ENCODE results near the gene MAPK11. TPM values are rescaled to one million over a fixed set of nuclear protein-coding genes. Genes with fewer than 3 reads are reported as not detected.
A peak's percentile ranks its signal among the peaks of the same experiment; 100 is the strongest.

The MAPK11 gene
- polyA plus RNA-seq, 3 donors = 0.81 TPM; not detected in 2

DNA sequence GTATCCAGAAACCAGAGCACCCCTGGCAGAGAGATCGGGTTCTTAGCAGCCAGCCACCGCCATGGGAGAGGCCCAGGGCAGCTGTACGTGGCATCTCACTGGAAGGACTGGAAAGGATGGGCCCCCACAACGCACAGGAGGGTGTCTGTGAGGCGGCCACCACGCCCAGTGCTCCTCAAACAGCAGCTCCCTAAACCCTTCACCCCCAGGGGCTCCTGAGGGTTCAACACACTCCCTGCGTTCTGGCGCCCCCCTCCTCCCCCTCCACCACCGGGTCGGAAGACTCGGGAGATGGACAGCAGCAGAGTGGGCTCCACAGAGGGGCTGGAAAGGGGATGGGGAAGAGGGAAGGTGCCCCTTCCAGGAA is 9.8 kb downstream of the MAPK11 start:
- Histone ChIP-seq H3K9me3 (replicated peaks in 1 of 2; ENCODE audit: control insufficient read depth in 1 of 2, insufficient read depth in 1 of 2, low read length in 2 of 2) (peaks cover 0 to 7% of the 10 kb centered on the region in 2 donors), H3K9ac (ENCODE audit: insufficient read depth, low read length, poor library complexity, severe bottlenecking) (no peak overlapping the region), H3K36me3 (replicated peaks in 1 of 2; ENCODE audit: control insufficient read depth in 1 of 2, insufficient read depth in 2 of 2, low read length in 2 of 2) (no peaks in the 10 kb centered on the region), H3K4me2 (replicated peaks; ENCODE audit: extremely low read depth, low read length, poor library complexity, severe bottlenecking) (peak overlapping the region; percentile 51), H3K27ac (ENCODE audit: low read depth in 1 of 2, low read length in 2 of 2) (no peak overlapping the region), H4K20me1 (ENCODE audit: insufficient read depth, low read length) (no peaks in the 10 kb centered on the region), H3K4me3 (replicated peaks in 1 of 3; ENCODE audit: low read depth in 2 of 3, low read length in 3 of 3) (no peak overlapping the region), H3K4me1 (ENCODE audit: control insufficient read depth in 1 of 2, insufficient read depth in 2 of 2, low read length in 2 of 2) (peaks cover 9 to 23% of the 10 kb centered on the region in 2 donors), H2AFZ (ENCODE audit: insufficient read depth, low read depth, low read length, poor library complexity, severe bottlenecking) (no peak overlapping the region), H3K79me2 (ENCODE audit: insufficient read depth, low read length) (no peaks in the 10 kb centered on the region), H3K27me3 (ENCODE audit: control insufficient read depth in 2 of 2, insufficient read depth in 2 of 2, low read length in 2 of 2) (peaks cover 10 to 35% of the 10 kb centered on the region in 2 donors)
- no peak for DNase-seq
- Mint-ChIP-seq H3K9me3 (peaks cover 0 to 3% (median 0%) of the 10 kb centered on the region in 7 donors), H3K27me3 (ENCODE audit: low read depth in 3 of 3) (peaks cover 37 to 53% (median 39%) of the 10 kb centered on the region in 3 donors), H3K36me3 (no peaks in the 10 kb centered on the region), H3K27ac (no peak overlapping the region), H3K4me1 (peaks cover 10% of the 10 kb centered on the region), H3K4me3 (peak overlapping the region; percentile 24 to 42)
- WGBS (ENCODE audit: insufficient coverage) = 56% methylated on average over 3 of the region's 11 CpGs
- intact Hi-C loops (cut with micrococcal nuclease) = no loop called here
- TF ChIP-seq, protein P1, sequence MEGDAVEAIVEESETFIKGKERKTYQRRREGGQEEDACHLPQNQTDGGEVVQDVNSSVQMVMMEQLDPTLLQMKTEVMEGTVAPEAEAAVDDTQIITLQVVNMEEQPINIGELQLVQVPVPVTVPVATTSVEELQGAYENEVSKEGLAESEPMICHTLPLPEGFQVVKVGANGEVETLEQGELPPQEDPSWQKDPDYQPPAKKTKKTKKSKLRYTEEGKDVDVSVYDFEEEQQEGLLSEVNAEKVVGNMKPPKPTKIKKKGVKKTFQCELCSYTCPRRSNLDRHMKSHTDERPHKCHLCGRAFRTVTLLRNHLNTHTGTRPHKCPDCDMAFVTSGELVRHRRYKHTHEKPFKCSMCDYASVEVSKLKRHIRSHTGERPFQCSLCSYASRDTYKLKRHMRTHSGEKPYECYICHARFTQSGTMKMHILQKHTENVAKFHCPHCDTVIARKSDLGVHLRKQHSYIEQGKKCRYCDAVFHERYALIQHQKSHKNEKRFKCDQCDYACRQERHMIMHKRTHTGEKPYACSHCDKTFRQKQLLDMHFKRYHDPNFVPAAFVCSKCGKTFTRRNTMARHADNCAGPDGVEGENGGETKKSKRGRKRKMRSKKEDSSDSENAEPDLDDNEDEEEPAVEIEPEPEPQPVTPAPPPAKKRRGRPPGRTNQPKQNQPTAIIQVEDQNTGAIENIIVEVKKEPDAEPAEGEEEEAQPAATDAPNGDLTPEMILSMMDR (IDR thresholded peaks at IDR 0.05) = no peak

DNA sequence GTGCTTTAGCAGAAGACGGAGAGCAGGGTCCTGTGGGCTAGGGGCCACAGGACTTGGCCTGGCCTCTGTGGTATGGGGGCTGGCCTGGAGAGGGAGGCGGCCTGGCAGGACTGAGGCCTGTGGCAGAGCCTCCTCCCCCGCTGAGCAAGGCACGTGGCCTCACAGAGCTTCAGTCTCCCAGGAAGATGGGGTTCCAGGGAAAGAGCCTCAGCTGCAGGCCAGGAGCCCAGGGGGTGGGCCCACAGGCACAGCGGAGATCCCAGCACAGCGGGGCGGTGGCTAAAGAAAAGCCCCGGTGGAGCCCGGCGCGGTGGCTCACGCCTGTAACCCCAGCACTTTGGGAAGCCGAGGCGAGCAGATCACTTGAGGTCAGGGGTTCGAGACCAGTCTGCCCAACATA is 10.9 kb downstream of the MAPK11 start:
- no peaks in the 10 kb centered on the region for H3K79me2 ChIP-seq (ENCODE audit: insufficient read depth, low read length)
- intact Hi-C loops (cut with micrococcal nuclease) = no loop called here
- H3K36me3 ChIP-seq (replicated peaks in 1 of 2; ENCODE audit: control insufficient read depth in 1 of 2, insufficient read depth in 2 of 2, low read length in 2 of 2) = no peaks in the 10 kb centered on the region
- H3K9me3 ChIP-seq (replicated peaks in 1 of 2; ENCODE audit: control insufficient read depth in 1 of 2, insufficient read depth in 1 of 2, low read length in 2 of 2) = peaks cover 0 to 7% of the 10 kb centered on the region in 2 donors
- Mint-ChIP-seq H3K27me3 (ENCODE audit: low read depth in 3 of 3) (peaks cover 30 to 45% (median 32%) of the 10 kb centered on the region in 3 donors), H3K4me3 (no peak overlapping the region), H3K36me3 (no peaks in the 10 kb centered on the region), H3K4me1 (peaks cover 10% of the 10 kb centered on the region), H3K27ac (no peak overlapping the region), H3K9me3 (peaks cover 0 to 3% (median 0%) of the 10 kb centered on the region in 7 donors)
- no peak overlapping the region for H3K4me3 ChIP-seq (replicated peaks in 1 of 3; ENCODE audit: low read depth in 2 of 3, low read length in 3 of 3)
- 98% methylated on average over 12 of the region's 15 CpGs for WGBS (ENCODE audit: insufficient coverage)
- peaks cover 9 to 23% of the 10 kb centered on the region in 2 donors for H3K4me1 ChIP-seq (ENCODE audit: control insufficient read depth in 1 of 2, insufficient read depth in 2 of 2, low read length in 2 of 2)
- no peak for DNase-seq
- H3K9ac ChIP-seq (ENCODE audit: insufficient read depth, low read length, poor library complexity, severe bottlenecking) = no peak overlapping the region
- no peak overlapping the region for H3K4me2 ChIP-seq (replicated peaks; ENCODE audit: extremely low read depth, low read length, poor library complexity, severe bottlenecking)
- H3K27ac ChIP-seq (ENCODE audit: low read depth in 1 of 2, low read length in 2 of 2) = no peak overlapping the region
- TF ChIP-seq, protein P1 (IDR thresholded peaks at IDR 0.05) = no peak
- H2AFZ ChIP-seq (ENCODE audit: insufficient read depth, low read depth, low read length, poor library complexity, severe bottlenecking) = no peak overlapping the region
- peaks cover 10 to 35% of the 10 kb centered on the region in 2 donors for H3K27me3 ChIP-seq (ENCODE audit: control insufficient read depth in 2 of 2, insufficient read depth in 2 of 2, low read length in 2 of 2)
- H4K20me1 ChIP-seq (ENCODE audit: insufficient read depth, low read length) = no peaks in the 10 kb centered on the region

All from CD14-positive monocyte (primary cell).